ENCODE measurements around the gene ITGB1. TPM values are rescaled to one million over a fixed set of nuclear protein-coding genes. Genes with fewer than 3 reads are reported as not detected.

The ITGB1 gene
- total and polyA plus RNA-seq, 2 of the 8 experiments (the other 6 are each of a cell fraction or from before 2014, with no cell fraction given): 82.7 to 321 TPM

DNA sequence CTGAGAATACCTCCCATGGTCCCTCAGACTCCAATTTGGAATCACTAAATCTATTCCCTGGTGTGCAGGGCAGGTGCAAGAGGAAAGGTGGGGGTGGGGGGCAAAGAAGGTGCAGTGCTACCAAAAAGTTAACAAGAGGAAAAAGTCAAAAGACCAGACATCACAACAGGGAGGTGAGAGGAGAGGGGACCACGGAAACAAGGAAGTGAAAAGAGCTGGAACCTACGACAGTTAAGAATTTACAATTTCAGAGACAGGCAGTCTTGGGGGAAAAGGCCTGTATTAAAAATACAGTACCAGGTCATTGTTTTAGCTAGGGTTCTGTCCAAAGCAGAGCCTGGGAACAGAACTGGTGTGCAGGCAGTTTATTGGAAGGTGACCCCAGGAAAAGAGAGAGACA, 14.6 kb downstream of the ITGB1 start:
- no peak overlapping the region for H2AFZ ChIP-seq (ENCODE audit: low read length)
- ChIA-PET CTCF (ENCODE audit: partially characterized antibody) (no interaction called here), POLR2A (ENCODE audit: partially characterized antibody) (interaction anchor here (2.3 kb wide), 1 partner anchor 14 kb away, joined by 8 read pairs; no protein-coding TSS in a partner anchor)
- no peak overlapping the region for H3K27ac ChIP-seq (ENCODE audit: low read depth, low read length)
- no peak overlapping the region for H4K8ac ChIP-seq (ENCODE audit: extremely low read depth, insufficient read depth, low read length)
- H3K79me1 ChIP-seq (ENCODE audit: low read depth, low read length): peaks cover 11% of the 10 kb centered on the region; the same call in 1 of the 2 replicates
- H3K23me2 ChIP-seq (ENCODE audit: low read depth, low read length): no peaks in the 10 kb centered on the region
- no peak overlapping the region for H3K23ac ChIP-seq (ENCODE audit: insufficient read length)
- H3K9ac ChIP-seq (replicated peaks in 1 of 4; ENCODE audit: extremely low read depth in 1 of 4, low read depth in 3 of 4, low read length in 3 of 4): no peak overlapping the region
- no peak overlapping the region for H2AK5ac ChIP-seq (ENCODE audit: low read depth, low read length)
- 0 out of 4 replicates have a peak overlapping the region, but pooled peaks of 1 of the 2 experiments have one; percentile 11 for H3K4me2 ChIP-seq (ENCODE audit: insufficient read depth in 1 of 2, low read depth in 2 of 2, low read length in 2 of 2)
- no peak overlapping the region for H2BK5ac ChIP-seq (ENCODE audit: low read depth, low read length)
- H3K36me3 ChIP-seq (ENCODE audit: control insufficient read depth in 2 of 4, insufficient read depth in 4 of 4, low read length in 3 of 4): no peaks in the 10 kb centered on the region
- TF ChIP-seq KDM1A (IDR thresholded peaks at IDR 0.05; ENCODE audit: borderline replicate concordance, low read length): no peak
- no peak for TF ChIP-seq CREB1 (IDR thresholded peaks at IDR 0.05)
- TF ChIP-seq FOSL1 (IDR thresholded peaks at IDR 0.05; ENCODE audit: insufficient read depth, low read depth, low read length): no peak
- TF ChIP-seq POU5F1 (IDR thresholded peaks at IDR 0.05; ENCODE audit: low read depth, low read length): no peak
- no peak for TF ChIP-seq NRF1 (IDR thresholded peaks at IDR 0.05; ENCODE audit: low read depth, low read length)
- no peak for TF ChIP-seq BRCA1 (IDR thresholded peaks at IDR 0.05; ENCODE audit: low read depth, low read length)
- TF ChIP-seq NANOG (IDR thresholded peaks at IDR 0.05; ENCODE audit: insufficient read depth, low read depth, low read length, poor library complexity, severe bottlenecking): no peak
- no peak overlapping the region for H2BK20ac ChIP-seq (ENCODE audit: low read length)
- H4K20me1 ChIP-seq (replicated peaks in 1 of 2; ENCODE audit: control insufficient read depth in 1 of 2, insufficient read depth in 2 of 2, low read length in 2 of 2): peaks cover 29 to 35% of the 10 kb centered on the region in 2 experiments
- no peak overlapping the region for H2BK12ac ChIP-seq (ENCODE audit: low read depth, low read length)
- FAIRE-seq (no peak), DNase-seq (ENCODE audit: low read depth in 1 of 2, low spot score in 2 of 2) (no peak)
- 61% methylated on average over 2 of the region's 2 CpGs; no CpG with 5 or more reads in 1 of the 2 experiments for WGBS, 2 experiments (ENCODE audit: extremely low coverage in 1 of 2, insufficient coverage in 1 of 2, insufficient read length in 1 of 2, insufficient replicate concordance in 2 of 2, low coverage in 1 of 2, low lambda C conversion rate in 2 of 2, missing lambda C conversion rate in 1 of 2)
- no peak overlapping the region for H3K4me3 ChIP-seq (ENCODE audit: extremely low read depth in 1 of 4, insufficient read depth in 2 of 4, low read depth in 3 of 4, low read length in 4 of 4)
- H3K27me3 ChIP-seq (replicated peaks in 1 of 4; ENCODE audit: control insufficient read depth in 3 of 4, extremely low read depth in 1 of 4, insufficient read depth in 3 of 4, low read length in 3 of 4): no peaks in the 10 kb centered on the region
- H4K5ac ChIP-seq (ENCODE audit: insufficient read length, low read depth, low read length): no peak overlapping the region
- H2BK15ac ChIP-seq (ENCODE audit: low read length): no peak overlapping the region
- H2BK120ac ChIP-seq (replicated peaks; ENCODE audit: low read depth, low read length): no peak overlapping the region
- H3K4ac ChIP-seq (replicated peaks; ENCODE audit: insufficient read length, low read depth, low read length): no peak overlapping the region
- no peaks in the 10 kb centered on the region for H3K9me3 ChIP-seq (ENCODE audit: insufficient read depth in 2 of 2, low read depth in 1 of 2, low read length in 1 of 2)
- H3K14ac ChIP-seq (ENCODE audit: insufficient read length): no peak overlapping the region
- H3K56ac ChIP-seq (replicated peaks; ENCODE audit: insufficient read length, low read depth, low read length): no peak overlapping the region
- H3K18ac ChIP-seq (ENCODE audit: extremely low read depth, low read length): no peak overlapping the region
- no peak overlapping the region for H4K91ac ChIP-seq (replicated peaks; ENCODE audit: insufficient read length, low read length)
- H3K4me1 ChIP-seq (replicated peaks in 1 of 4; ENCODE audit: control insufficient read depth in 3 of 4, insufficient read depth in 4 of 4, low read length in 3 of 4): peaks cover 3 to 26% (median 22%) of the 10 kb centered on the region in 4 experiments; a peak in 6 of 7 replicates
- peaks cover 47 to 100% of the 10 kb centered on the region in 2 experiments for H3K79me2 ChIP-seq (ENCODE audit: control insufficient read depth in 1 of 2, insufficient read depth in 2 of 2, low read length in 2 of 2)

Data from H1 (cell line).